SK-N-SH (cell line): ENCODE measurements around the gene ADAMTS17.

ENCODE experiments used
- CHD2 ChIP-seq: fragments of 150-350 bp; IDR thresholded peaks from 2 replicates; pipeline ENCODE4 v1.6.1; 2018; ENCODE audit warnings: low read length; ENCODE audit not compliant: partially characterized antibody
- ELF1 ChIP-seq: IDR thresholded peaks from 2 replicates; pipeline ENCODE4 v1.4.0; 2012
- EZH2phosphoT487 ChIP-seq: fragments of 200-600 bp; sonication (generic); IDR thresholded peaks from 2 replicates; pipeline ENCODE4 v1.6.1; 2017; ENCODE audit warnings: low read depth, mixed run types, mild to moderate bottlenecking, antibody characterized with exemption, moderate library complexity, borderline replicate concordance
- FOXJ3 ChIP-seq: sonication (generic); formaldehyde crosslinking; IDR thresholded peaks from 2 replicates; pipeline ENCODE4 v1.5.1; 2020; ENCODE audit warnings: mild to moderate bottlenecking, missing genetic modification reagents
- NRF1 ChIP-seq: IDR thresholded peaks from 2 replicates; pipeline ENCODE4 v1.6.1; 2012; ENCODE audit warnings: low read depth, mild to moderate bottlenecking, low read length
- POLR2AphosphoS5 ChIP-seq: IDR thresholded peaks from 2 replicates; pipeline ENCODE4 v1.6.1; 2012; ENCODE audit warnings: low read depth, low read length
- RCOR1 ChIP-seq: fragments of 150-350 bp; IDR thresholded peaks from 2 replicates; pipeline ENCODE4 v1.6.1; 2017; ENCODE audit warnings: antibody characterized with exemption, low read length
- RXRA ChIP-seq: IDR thresholded peaks from 2 replicates; pipeline ENCODE4 v1.4.0; 2012; ENCODE audit warnings: low read depth, mild to moderate bottlenecking, borderline replicate concordance
- SIN3A ChIP-seq: IDR thresholded peaks from 2 replicates; pipeline ENCODE4 v1.6.1; 2012; ENCODE audit warnings: low read depth, mild to moderate bottlenecking, low read length, moderate library complexity, borderline replicate concordance
- TAF1 ChIP-seq: IDR thresholded peaks from 2 replicates; pipeline ENCODE4 v1.6.1; 2012; ENCODE audit warnings: low read depth, mild to moderate bottlenecking, low read length, moderate library complexity, borderline replicate concordance
- TF ChIP-seq, protein P1 (sequence below): fragments of 200-600 bp; sonication (generic); IDR thresholded peaks from 2 replicates; pipeline ENCODE4 v1.6.1; 2017; ENCODE audit warnings: antibody characterized with exemption, mild to moderate bottlenecking, moderate library complexity

DNA sequence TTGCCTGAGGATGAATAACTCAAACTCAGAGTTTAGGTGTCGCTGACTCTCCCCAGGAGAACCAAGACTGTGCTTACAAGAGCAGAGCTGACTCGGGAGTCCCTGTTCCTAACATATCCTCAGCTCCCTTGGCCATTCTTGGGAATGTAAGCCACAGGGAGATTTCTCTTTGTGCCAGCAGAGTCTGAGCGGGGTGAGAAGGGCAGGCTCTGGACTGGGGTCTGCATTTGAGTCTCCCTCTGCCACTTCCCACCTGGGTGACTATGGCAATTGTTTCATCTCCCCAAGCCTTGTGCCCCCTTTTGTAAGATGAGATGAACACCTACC is 126.0 kb downstream of the ADAMTS17 start:
- no peak for TF ChIP-seq RCOR1
- TF ChIP-seq FOXJ3, result no peak
- TF ChIP-seq, protein P1, sequence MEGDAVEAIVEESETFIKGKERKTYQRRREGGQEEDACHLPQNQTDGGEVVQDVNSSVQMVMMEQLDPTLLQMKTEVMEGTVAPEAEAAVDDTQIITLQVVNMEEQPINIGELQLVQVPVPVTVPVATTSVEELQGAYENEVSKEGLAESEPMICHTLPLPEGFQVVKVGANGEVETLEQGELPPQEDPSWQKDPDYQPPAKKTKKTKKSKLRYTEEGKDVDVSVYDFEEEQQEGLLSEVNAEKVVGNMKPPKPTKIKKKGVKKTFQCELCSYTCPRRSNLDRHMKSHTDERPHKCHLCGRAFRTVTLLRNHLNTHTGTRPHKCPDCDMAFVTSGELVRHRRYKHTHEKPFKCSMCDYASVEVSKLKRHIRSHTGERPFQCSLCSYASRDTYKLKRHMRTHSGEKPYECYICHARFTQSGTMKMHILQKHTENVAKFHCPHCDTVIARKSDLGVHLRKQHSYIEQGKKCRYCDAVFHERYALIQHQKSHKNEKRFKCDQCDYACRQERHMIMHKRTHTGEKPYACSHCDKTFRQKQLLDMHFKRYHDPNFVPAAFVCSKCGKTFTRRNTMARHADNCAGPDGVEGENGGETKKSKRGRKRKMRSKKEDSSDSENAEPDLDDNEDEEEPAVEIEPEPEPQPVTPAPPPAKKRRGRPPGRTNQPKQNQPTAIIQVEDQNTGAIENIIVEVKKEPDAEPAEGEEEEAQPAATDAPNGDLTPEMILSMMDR, result no peak
- no peak for TF ChIP-seq TAF1
- TF ChIP-seq SIN3A, result no peak
- TF ChIP-seq POLR2AphosphoS5, result no peak
- no peak for TF ChIP-seq ELF1
- no peak for TF ChIP-seq RXRA
- no peak for TF ChIP-seq EZH2phosphoT487
- TF ChIP-seq NRF1, result no peak
- no peak for TF ChIP-seq CHD2
